Prostate gland (tissue), 2 donors: Measurements from ENCODE around the gene NGFR.

Experiments used
- CTCF ChIP-seq, 4 experiments: fragments of 200-600 bp in 2 of 4; fragments of 450-650 bp in 2 of 4; sonication (generic) in 2 of 4; IDR thresholded peaks; 1 replicate in 3 of 4; 2 replicates in 1 of 4; pipeline ENCODE4 v1.5.1; 2016 to 2019; ENCODE audit warnings: antibody characterized with exemption in 4 of 4, mild to moderate bottlenecking in 2 of 4, moderate library complexity in 2 of 4
- POLR2A ChIP-seq: fragments of 450-650 bp; IDR thresholded peaks from one replicate; pipeline ENCODE4 v1.6.1; 2016; ENCODE audit warnings: antibody characterized with exemption, mild to moderate bottlenecking
- POLR2AphosphoS5 ChIP-seq: sonication (generic); formaldehyde crosslinking; IDR thresholded peaks from one replicate; pipeline ENCODE4 v1.6.1; 2017; ENCODE audit warnings: antibody characterized with exemption

GRCh38 chr17:49504369-49504768 lies 9.3 kb downstream of the NGFR start:
- TF ChIP-seq CTCF (IDR thresholded peaks at IDR 0.05) (no peak), POLR2A (no peak), POLR2AphosphoS5 (no peak)
